Ectodermal cell (in vitro differentiated cells): ENCODE results near the gene TENT5A. TPM values are rescaled to one million over a fixed set of nuclear protein-coding genes. Genes with fewer than 3 reads are reported as not detected.

Experiments
- H3K27ac ChIP-seq: 2 replicates; pipeline ENCODE4 v1.7.0; 2013; ENCODE audit warnings: mild to moderate bottlenecking, low read depth, low read length; ENCODE audit not compliant: insufficient read depth, poor library complexity, severe bottlenecking
- H3K27me3 ChIP-seq: 2 replicates; pipeline ENCODE4 v1.7.0; 2013; ENCODE audit warnings: mild to moderate bottlenecking, low read length; ENCODE audit not compliant: insufficient read depth, control insufficient read depth, poor library complexity, severe bottlenecking
- H3K36me3 ChIP-seq: one replicate; pipeline ENCODE4 v1.7.0; 2013; ENCODE audit warnings: low read length; ENCODE audit not compliant: control insufficient read depth, insufficient read depth
- H3K4me1 ChIP-seq: one replicate; pipeline ENCODE4 v1.7.0; 2013; ENCODE audit warnings: low read length; ENCODE audit not compliant: control insufficient read depth, insufficient read depth
- H3K4me3 ChIP-seq: 2 replicates; pipeline ENCODE4 v1.7.0; 2013; ENCODE audit warnings: low read depth, low read length, control low read depth; ENCODE audit not compliant: insufficient read depth
- H3K9me3 ChIP-seq: 2 replicates; pipeline ENCODE4 v1.7.0; 2013; ENCODE audit warnings: mild to moderate bottlenecking, low read length, moderate library complexity; ENCODE audit not compliant: control insufficient read depth
- WGBS, 2 experiments: methylation state at CpG; one replicate each; pipeline ENCODE4 v1.1.7; 2013; ENCODE audit warnings: missing lambda C conversion rate in 2 of 2; 5-methylcytosine and 5-hydroxymethylcytosine counted together
- polyA plus RNA-seq, 4 experiments: library from polyadenylated mRNA; stranded (reverse); fragments of 50-300 nt; gene quantifications; one replicate each; pipeline ENCODE4 v1.2.3, GENCODE V29; 2013

Gene TENT5A
- polyA plus RNA-seq (2013, experiment 1 of 4): 6.6 TPM
- polyA plus RNA-seq (2013, experiment 2 of 4): 7.9 TPM
- 6.1 TPM for polyA plus RNA-seq (2013, experiment 3 of 4)
- polyA plus RNA-seq (2013, experiment 4 of 4): 7.6 TPM

DNA sequence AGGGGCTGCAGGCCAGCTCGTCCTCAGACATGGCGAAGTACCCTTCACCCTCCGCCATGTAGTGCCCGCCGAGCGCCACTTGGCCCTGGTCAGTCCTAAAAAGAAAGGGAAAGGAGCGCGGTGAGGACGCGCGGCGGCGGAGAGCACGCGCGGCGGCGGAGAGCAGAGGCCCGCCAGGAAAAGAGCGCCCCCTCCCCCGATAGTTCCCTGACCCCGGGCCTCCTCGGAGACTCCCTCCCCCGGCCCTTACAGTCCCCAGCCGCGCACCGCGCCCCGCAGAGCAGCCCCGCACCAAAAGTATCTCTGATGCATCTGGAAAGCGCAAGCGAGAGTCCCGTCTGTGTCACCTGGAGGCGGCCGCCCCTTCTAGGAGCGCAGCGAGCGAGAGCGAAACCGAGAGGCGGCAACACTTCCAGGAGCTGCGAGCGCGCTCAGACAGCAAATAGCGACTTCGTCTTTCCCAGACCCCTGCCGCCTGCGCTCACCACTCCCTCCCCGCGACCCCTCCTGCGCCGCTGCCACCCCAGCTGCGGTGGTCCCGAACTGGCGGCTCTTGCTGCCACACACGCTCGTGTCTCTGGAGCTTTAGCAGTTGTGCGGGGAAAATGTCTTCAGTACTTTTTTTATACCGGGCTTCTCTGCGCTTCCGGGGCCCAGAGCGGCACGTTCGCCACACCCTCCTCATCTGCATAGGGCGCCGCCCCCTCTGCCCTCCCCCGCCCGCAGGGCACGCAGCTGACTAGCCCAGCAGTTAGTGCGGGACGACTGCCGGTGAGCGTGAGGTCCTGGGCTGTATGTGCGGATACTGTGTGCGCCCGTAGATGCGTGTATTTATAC is at the start of gene TENT5A:
TENT5A (minus strand) TSS at position 598 of the 837 bp plus-strand sequence; CDS start at position 58, 540 bp downstream.
- peak within 1 kb of the TSS; percentile 66 for H3K27ac ChIP-seq
- peaks cover 42% of the 10 kb centered on the region for H3K27me3 ChIP-seq
- peaks cover 4% of the 10 kb centered on the region for H3K36me3 ChIP-seq
- H3K4me1 ChIP-seq: no peaks in the 10 kb centered on the region
- 0% methylated on average over 74 to 77 of the region's 77 CpGs for WGBS, 2 experiments
- H3K4me3 ChIP-seq: peak within 1 kb of the TSS; percentile 77
- no peaks in the 10 kb centered on the region for H3K9me3 ChIP-seq

DNA sequence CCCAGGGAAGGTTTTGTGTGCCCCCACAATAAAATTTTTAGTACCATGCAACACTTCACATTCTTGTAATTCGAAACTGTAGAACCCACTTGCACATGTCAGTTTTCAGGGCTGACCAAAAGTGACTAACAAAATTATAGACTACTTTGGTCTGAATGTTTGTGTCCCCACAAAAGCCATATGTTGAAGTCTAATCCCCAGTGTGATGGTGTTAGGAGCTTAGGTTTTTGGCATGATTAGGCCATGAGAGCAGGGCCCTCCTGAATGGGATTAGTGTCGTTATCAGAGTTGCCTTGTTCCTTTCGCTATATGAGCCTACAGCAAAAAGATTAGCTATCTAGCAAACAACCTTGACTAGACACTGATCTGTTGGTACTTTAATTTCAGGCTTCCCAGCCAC is 49.0 kb upstream of the TENT5A start:
- Histone ChIP-seq H3K36me3 (no peaks in the 10 kb centered on the region), H3K4me1 (no peaks in the 10 kb centered on the region), H3K9me3 (no peaks in the 10 kb centered on the region), H3K27me3 (no peaks in the 10 kb centered on the region), H3K27ac (no peak overlapping the region), H3K4me3 (no peak overlapping the region)
- WGBS, 2 experiments: 95 to 98% methylated on average over 3 of the region's 3 CpGs

DNA sequence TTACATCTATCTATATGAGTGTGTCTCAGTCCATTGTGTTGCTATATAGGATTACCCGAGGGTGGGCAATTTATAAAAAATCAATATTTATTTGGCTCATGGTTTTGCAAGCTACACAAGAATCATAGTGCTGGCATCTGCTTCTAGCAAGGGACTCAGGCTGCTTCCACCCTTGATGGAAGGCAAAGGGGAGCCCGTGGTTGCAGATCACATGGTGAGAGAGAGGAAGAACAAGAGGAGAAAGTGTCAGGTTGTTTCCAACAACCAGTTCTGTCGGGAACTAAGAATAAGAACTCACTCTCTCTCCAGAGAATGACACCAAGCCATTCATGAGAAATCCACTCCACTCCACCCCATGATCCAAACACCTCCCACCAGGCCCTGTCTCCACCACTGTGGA is 48.2 kb upstream of the TENT5A start:
- no peak overlapping the region for H3K27ac ChIP-seq
- WGBS, 2 experiments: 77 to 80% methylated on average over 2 to 3 of the region's 3 CpGs

DNA sequence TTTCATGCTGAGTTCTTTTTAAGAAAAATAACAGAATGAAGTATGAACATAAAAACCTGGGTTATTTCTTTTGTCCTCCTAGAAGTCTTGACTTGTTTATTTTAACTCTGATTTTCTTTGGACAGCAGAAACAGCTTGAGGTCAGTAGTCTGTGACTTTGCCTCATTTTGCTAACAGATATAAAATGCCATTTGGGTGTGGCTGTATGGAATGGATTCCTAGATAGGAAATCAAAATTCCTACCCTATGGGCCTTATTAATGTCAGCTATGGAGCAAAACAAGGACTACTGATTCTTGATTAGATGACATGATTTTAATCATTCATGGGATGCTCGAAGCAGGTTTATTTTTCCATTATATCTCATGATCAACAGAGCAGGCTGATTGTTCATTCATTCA is 46.8 kb upstream of the TENT5A start:
- Histone ChIP-seq H3K4me1 (no peaks in the 10 kb centered on the region), H3K27me3 (no peaks in the 10 kb centered on the region), H3K36me3 (no peaks in the 10 kb centered on the region), H3K4me3 (no peak overlapping the region), H3K9me3 (no peaks in the 10 kb centered on the region), H3K27ac (no peak overlapping the region)
- 100% methylated on average over 1 of the region's 1 CpG; no CpG with 5 or more reads in 1 of the 2 experiments for WGBS, 2 experiments

More for the DNA sequence above, 48.2 kb upstream of the TENT5A start:
- H3K27me3 ChIP-seq: no peaks in the 10 kb centered on the region
- no peaks in the 10 kb centered on the region for H3K36me3 ChIP-seq
- H3K4me3 ChIP-seq: no peak overlapping the region
- no peaks in the 10 kb centered on the region for H3K4me1 ChIP-seq
- no peaks in the 10 kb centered on the region for H3K9me3 ChIP-seq

DNA sequence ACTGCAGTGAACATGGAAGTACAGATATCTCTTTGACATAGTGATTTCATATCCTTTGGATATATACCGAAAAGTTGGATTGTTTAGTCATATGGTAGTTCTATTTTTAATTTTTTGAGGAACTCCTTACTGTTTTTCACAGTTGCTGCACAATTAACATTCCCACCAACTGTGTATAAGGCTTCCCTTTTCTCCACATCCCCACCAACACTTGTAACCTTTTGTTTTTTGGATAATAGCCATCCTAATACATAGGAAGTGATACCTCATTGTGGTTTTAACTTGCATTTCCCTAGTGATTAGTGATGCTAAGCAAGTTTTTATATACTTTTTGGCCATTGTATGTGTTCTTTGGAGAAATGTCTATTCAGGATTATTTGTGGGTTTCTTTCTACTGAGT is 45.1 kb upstream of the TENT5A start:
- no CpG with 5 or more reads among the region's 1 CpG for WGBS, 2 experiments
- H3K27me3 ChIP-seq: no peaks in the 10 kb centered on the region
- H3K4me3 ChIP-seq: no peak overlapping the region
- H3K9me3 ChIP-seq: no peaks in the 10 kb centered on the region
- no peaks in the 10 kb centered on the region for H3K4me1 ChIP-seq
- H3K27ac ChIP-seq: no peak overlapping the region
- H3K36me3 ChIP-seq: no peaks in the 10 kb centered on the region

DNA sequence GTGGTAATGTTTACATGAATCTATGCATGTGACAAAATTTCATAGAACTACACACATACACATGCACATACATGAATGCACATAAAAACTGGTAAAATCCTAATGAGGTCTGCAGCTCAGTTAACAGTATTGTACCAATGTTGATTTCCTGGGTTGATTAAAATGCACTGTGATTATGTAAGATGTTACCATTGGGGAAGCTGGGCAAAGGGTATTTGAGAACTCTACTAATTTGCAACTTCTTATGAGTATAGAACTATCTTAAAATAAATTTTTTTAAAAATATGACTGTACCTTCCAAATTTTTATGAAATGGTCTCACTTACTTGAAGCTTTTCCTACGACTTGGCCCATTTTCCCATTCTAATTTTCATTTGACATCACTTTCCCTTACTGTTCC is 43.4 kb upstream of the TENT5A start:
- Histone ChIP-seq H3K27me3 (no peaks in the 10 kb centered on the region), H3K9me3 (no peaks in the 10 kb centered on the region)
- 88 to 89% methylated on average over 1 of the region's 1 CpG for WGBS, 2 experiments

DNA sequence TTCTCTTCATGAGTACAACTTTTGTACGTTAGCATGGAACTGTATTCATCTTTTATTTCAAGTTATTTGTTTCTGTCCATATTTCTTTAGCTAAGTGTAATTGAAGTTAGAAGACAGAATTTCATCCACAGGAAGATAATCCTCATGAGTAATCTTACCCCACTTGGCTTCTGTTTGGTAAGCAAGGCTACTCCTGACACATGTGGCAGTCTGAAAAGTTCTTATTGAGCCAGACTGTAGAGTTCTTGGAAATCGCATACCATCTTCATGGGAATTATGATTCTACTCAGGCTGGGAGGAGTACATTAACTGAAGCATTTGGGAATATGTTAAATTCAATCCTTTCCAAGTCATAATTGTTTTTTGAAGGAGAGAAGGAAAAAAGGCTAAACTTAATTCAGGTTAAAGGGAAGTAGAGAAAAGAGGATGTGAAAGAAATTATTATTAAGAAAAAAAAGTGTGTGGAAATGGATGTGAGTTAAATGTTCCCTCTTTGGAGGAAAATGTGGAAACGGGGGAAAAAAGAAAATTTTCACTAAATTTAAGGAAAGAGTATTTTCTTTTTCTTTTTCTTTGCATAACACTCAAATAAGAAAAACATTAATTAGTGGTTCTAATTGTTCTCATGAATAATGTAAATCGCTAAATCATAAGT is 41.5 kb upstream of the TENT5A start:
- Histone ChIP-seq H3K9me3 (no peaks in the 10 kb centered on the region), H3K4me1 (no peaks in the 10 kb centered on the region), H3K4me3 (no peak overlapping the region), H3K27me3 (no peaks in the 10 kb centered on the region), H3K27ac (no peak overlapping the region), H3K36me3 (no peaks in the 10 kb centered on the region)
- 95 to 98% methylated on average over 2 of the region's 4 CpGs for WGBS, 2 experiments

More for the DNA sequence above, 43.4 kb upstream of the TENT5A start:
- Histone ChIP-seq H3K36me3 (no peaks in the 10 kb centered on the region), H3K27ac (no peak overlapping the region), H3K4me1 (no peaks in the 10 kb centered on the region), H3K4me3 (no peak overlapping the region)

DNA sequence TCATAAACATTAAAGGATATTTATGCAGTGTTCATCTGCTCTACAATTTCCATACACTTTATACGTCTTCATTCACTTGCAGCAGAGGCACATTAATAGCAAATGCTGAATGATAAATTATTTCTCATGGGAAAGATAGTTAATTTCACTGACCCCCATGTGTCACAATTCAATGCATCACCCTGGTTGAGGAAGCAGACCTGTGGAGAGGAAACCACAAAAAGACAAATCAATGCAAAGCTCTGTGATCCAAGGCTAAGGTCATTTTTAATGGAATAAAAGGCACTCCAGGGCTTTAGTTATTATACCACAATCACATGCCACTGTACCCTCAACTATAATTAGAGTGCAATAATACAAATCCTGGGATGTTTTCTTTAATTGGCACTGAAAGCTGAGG is 40.3 kb upstream of the TENT5A start:
- H3K27ac ChIP-seq: no peak overlapping the region
- H3K9me3 ChIP-seq: no peaks in the 10 kb centered on the region
- H3K27me3 ChIP-seq: no peaks in the 10 kb centered on the region
- WGBS, 2 experiments: 100% methylated on average over 1 of the region's 1 CpG; no CpG with 5 or more reads in 1 of the 2 experiments
- no peak overlapping the region for H3K4me3 ChIP-seq
- no peaks in the 10 kb centered on the region for H3K4me1 ChIP-seq
- H3K36me3 ChIP-seq: no peaks in the 10 kb centered on the region

DNA sequence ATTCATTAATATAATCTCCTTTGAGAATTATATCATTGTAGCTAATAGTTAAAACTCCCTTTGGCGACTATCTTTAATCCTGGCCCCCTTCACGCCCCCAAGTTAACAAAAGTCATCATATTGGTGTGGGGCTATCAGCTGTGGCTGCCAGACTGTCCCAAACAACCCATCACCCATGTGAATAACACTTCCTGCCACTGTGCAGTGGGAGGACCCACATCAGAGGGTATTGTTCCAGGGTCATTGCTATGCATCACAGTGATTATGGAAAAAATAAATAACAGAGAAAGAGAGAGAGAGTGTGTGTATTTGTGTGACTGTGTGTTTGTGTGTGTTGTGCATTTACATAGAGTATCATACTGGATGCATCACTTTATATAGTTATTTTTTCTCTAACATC is 39.3 kb upstream of the TENT5A start:
- 95 to 100% methylated on average over 1 to 2 of the region's 2 CpGs for WGBS, 2 experiments
- Histone ChIP-seq H3K36me3 (no peaks in the 10 kb centered on the region), H3K27ac (no peak overlapping the region), H3K9me3 (no peaks in the 10 kb centered on the region), H3K27me3 (no peaks in the 10 kb centered on the region), H3K4me1 (no peaks in the 10 kb centered on the region), H3K4me3 (no peak overlapping the region)

DNA sequence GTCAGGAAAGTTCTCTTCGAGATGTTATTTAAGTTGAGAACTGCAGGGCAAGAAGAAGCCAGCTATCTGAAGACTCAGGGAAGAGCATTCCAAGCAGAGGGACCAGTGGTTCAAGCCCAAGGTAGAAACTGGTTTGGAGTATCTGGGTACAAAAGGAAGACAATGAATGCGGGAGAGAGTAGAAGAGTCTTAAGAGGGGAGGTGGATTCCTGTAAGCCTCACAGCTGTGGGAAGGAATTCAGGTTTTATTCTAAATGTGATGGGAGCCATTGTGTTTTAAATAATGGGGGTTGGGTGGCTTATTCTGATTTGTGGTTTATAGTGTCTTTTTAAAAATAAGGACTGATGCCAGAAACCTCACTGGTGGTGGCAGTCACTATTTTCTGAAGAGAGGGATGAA is 37.6 kb upstream of the TENT5A start:
- Histone ChIP-seq H3K4me1 (no peaks in the 10 kb centered on the region), H3K4me3 (no peak overlapping the region), H3K27me3 (no peaks in the 10 kb centered on the region), H3K27ac (no peak overlapping the region), H3K9me3 (no peaks in the 10 kb centered on the region), H3K36me3 (no peaks in the 10 kb centered on the region)
- 53 to 59% methylated on average over 2 of the region's 2 CpGs for WGBS, 2 experiments
